CD4-positive, alpha-beta T cell (primary cell): ENCODE results near the gene DGKB. TPM values are rescaled to one million over a fixed set of nuclear protein-coding genes. Genes with fewer than 3 reads are reported as not detected.

Source experiments
- ATAC-seq: fragments of 200-7000 bp; cut with Tn5 transposase; one replicate; pipeline ENCODE4 v1.10.0; 2022; ENCODE audit warnings: mild to moderate bottlenecking; ENCODE audit not compliant: poor library complexity
- CTCF ChIA-PET: fragments of 350-600 bp; sonication (Branson Sonifier 250); formaldehyde crosslinking; loops from one replicate; lab custom pipeline; 2021; ENCODE audit warnings: antibody characterized with exemption, inconsistent platforms; lab: Charles Lee
- POLR2A ChIA-PET: fragments of 350-600 bp; sonication (Branson Sonifier 250); formaldehyde crosslinking; loops from one replicate; lab custom pipeline; 2021; ENCODE audit warnings: antibody characterized with exemption, inconsistent platforms; lab: Charles Lee
- DNase-seq, 14 experiments: peaks; one replicate each; pipeline ENCODE4 v3.0.0-alpha.2; 2013 to 2020; ENCODE audit warnings: mixed read lengths in 2 of 14
- H3K27ac ChIP-seq, 2 donors: one replicate each; pipeline versions ENCODE4 v1.5.1 to v1.7.0; 2013; ENCODE audit warnings: low read length in 2 of 2, low read depth in 1 of 2, mild to moderate bottlenecking in 1 of 2
- H3K27me3 ChIP-seq, 2 experiments: 1 replicate in 1 of 2; 2 replicates in 1 of 2; pipeline versions ENCODE4 v1.6.1 to v1.7.0; 2013; ENCODE audit warnings: low read length in 2 of 2, control low read depth in 1 of 2, mild to moderate bottlenecking in 1 of 2, moderate library complexity in 1 of 2; ENCODE audit not compliant: insufficient read depth in 2 of 2, control insufficient read depth in 1 of 2
- H3K36me3 ChIP-seq: one replicate; pipeline ENCODE4 v1.6.1; 2013; ENCODE audit warnings: low read length, control low read depth; ENCODE audit not compliant: insufficient read depth
- H3K4me1 ChIP-seq: one replicate; pipeline ENCODE4 v1.6.1; 2013; ENCODE audit warnings: low read length, control low read depth; ENCODE audit not compliant: insufficient read depth
- H3K4me3 ChIP-seq: one replicate; pipeline ENCODE4 v1.5.1; 2013; ENCODE audit warnings: mild to moderate bottlenecking, low read length, moderate library complexity
- H3K9me3 ChIP-seq, 2 experiments: 1 replicate in 1 of 2; 2 replicates in 1 of 2; pipeline versions ENCODE4 v1.6.1 to v1.7.0; 2013; ENCODE audit warnings: low read length in 2 of 2, mild to moderate bottlenecking in 2 of 2, control low read depth in 1 of 2, moderate library complexity in 1 of 2; ENCODE audit not compliant: control insufficient read depth in 1 of 2, insufficient read depth in 1 of 2
- H3K27ac Mint-ChIP-seq: one replicate; pipeline ENCODE4 v1.8.0; 2020; ENCODE audit warnings: mixed read lengths
- H3K27me3 Mint-ChIP-seq: one replicate; pipeline ENCODE4 v1.8.0; 2021; ENCODE audit warnings: mixed read lengths
- H3K36me3 Mint-ChIP-seq: one replicate; pipeline ENCODE4 v1.8.0; 2021; ENCODE audit warnings: low read depth, mixed read lengths
- H3K4me1 Mint-ChIP-seq: one replicate; pipeline ENCODE4 v1.8.0; 2021; ENCODE audit warnings: low read depth, mixed read lengths
- H3K4me3 Mint-ChIP-seq: one replicate; pipeline ENCODE4 v1.8.0; 2020; ENCODE audit warnings: mild to moderate bottlenecking, mixed read lengths
- H3K9me3 Mint-ChIP-seq: one replicate; pipeline ENCODE4 v1.8.0; 2020; ENCODE audit warnings: mixed read lengths
- intact Hi-C, 2 experiments: fragments of 100-400 bp; cut with DNase I in 1 of 2; cut with micrococcal nuclease in 1 of 2; formaldehyde crosslinking; loops; one replicate each; pipeline versions ENCODE4 v1.15.1 to v1.9.0; 2023 to 2025; cut with DNase I, micrococcal nuclease
- total RNA-seq, 174 experiments: library from RNA in 2 of 174; stranded (reverse) in 2 of 174; gene quantifications; one replicate each; pipeline ENCODE4 v1.2.3 and lab custom pipeline; 2021 to 2026
- TF ChIP-seq, protein P1 (sequence below): fragments of 200-600 bp; IDR thresholded peaks from one replicate; pipeline ENCODE4 v1.8.0; 2022; ENCODE audit warnings: antibody characterized with exemption, mild to moderate bottlenecking

The DGKB gene
- total RNA-seq, 2 experiments from 2014 or later: not detected

DNA sequence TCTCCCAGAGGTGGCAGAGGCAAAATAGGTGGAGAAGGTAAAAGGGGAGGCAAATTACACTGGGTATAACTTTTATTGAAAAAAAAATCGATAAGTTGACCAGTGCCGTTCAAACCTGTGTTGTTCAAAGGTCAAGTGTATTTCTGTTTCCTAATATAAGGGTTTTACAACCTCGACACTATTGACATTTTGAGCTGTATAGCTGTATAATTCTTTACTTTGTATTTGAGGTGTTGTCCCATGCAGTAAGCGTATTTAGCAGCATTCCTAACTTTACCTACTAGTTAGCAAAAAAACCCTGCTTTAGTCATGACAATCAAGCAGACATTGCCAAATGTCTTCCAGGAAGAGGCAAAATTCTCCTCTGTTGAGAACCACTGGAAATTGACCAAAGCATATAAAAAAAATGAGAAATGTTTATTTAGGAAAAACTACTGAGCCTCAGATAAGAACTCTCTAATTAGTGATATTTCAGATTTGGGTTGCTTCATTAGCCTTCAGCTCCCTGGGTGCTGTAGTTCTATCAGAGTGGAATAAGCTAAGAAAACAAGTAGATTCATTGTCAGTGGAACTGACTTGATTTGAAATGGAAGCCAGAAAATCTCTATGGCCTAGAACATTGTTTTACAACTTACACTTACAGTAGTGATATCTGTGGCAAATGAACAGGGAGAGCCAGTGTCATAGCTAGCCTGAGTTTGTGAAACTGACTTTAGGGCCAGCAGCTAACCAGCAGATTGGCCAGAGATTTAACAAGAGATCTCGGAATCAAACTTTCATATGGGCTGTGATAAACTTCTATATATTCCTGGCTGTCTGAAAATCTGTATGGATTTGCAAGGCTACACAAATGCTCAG, 331.6 kb downstream of the DGKB start:
- H3K9me3 Mint-ChIP-seq: no peaks in the 10 kb centered on the region
- no peaks in the 10 kb centered on the region for H3K9me3 ChIP-seq
- TF ChIP-seq, protein P1, sequence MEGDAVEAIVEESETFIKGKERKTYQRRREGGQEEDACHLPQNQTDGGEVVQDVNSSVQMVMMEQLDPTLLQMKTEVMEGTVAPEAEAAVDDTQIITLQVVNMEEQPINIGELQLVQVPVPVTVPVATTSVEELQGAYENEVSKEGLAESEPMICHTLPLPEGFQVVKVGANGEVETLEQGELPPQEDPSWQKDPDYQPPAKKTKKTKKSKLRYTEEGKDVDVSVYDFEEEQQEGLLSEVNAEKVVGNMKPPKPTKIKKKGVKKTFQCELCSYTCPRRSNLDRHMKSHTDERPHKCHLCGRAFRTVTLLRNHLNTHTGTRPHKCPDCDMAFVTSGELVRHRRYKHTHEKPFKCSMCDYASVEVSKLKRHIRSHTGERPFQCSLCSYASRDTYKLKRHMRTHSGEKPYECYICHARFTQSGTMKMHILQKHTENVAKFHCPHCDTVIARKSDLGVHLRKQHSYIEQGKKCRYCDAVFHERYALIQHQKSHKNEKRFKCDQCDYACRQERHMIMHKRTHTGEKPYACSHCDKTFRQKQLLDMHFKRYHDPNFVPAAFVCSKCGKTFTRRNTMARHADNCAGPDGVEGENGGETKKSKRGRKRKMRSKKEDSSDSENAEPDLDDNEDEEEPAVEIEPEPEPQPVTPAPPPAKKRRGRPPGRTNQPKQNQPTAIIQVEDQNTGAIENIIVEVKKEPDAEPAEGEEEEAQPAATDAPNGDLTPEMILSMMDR: no peak
- H3K36me3 ChIP-seq: no peaks in the 10 kb centered on the region
- H3K4me3 Mint-ChIP-seq: no peak overlapping the region
- no peak overlapping the region for H3K4me3 ChIP-seq
- H3K36me3 Mint-ChIP-seq: no peaks in the 10 kb centered on the region
- H3K27me3 Mint-ChIP-seq: no peaks in the 10 kb centered on the region
- H3K4me1 ChIP-seq: no peaks in the 10 kb centered on the region
- no peaks in the 10 kb centered on the region for H3K27me3 ChIP-seq
- ATAC-seq: no peak
- ChIA-PET CTCF (no interaction called here), POLR2A (no interaction called here)
- no peaks in the 10 kb centered on the region for H3K4me1 Mint-ChIP-seq
- no peak overlapping the region for H3K27ac ChIP-seq
- intact Hi-C loops: no loop called here
- DNase-seq: no peak
- H3K27ac Mint-ChIP-seq: no peak overlapping the region

DNA sequence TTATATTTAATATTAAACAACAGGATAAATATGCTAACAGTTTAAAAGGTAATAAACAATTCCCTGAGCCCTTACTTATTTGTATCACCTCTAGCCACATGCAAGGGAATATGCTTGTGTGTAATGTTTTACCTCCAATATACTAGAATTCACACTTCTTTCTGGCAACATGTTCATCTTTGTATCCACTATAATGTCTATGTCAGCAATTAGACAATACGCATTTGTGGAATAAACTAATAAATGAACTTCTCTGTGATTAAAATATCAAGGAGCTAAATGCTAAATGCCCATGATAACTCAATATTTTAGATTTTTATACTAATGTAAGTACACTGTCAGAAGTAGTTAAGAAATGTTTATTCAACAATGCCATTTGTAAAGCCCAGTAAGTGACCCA, 350.5 kb downstream of the DGKB start:
- ChIA-PET CTCF (no interaction called here), POLR2A (no interaction called here)
- DNase-seq: no peak
- H3K9me3 Mint-ChIP-seq: peaks cover 5% of the 10 kb centered on the region
- Histone ChIP-seq H3K4me3 (no peak overlapping the region), H3K4me1 (no peaks in the 10 kb centered on the region), H3K36me3 (no peaks in the 10 kb centered on the region), H3K27me3 (no peaks in the 10 kb centered on the region), H3K27ac (no peak overlapping the region), H3K9me3 (no peaks in the 10 kb centered on the region)
- H3K27me3 Mint-ChIP-seq: no peaks in the 10 kb centered on the region
- no peak overlapping the region for H3K4me3 Mint-ChIP-seq
- intact Hi-C loops: no loop called here
- ATAC-seq: no peak
- H3K36me3 Mint-ChIP-seq: no peaks in the 10 kb centered on the region
- no peaks in the 10 kb centered on the region for H3K4me1 Mint-ChIP-seq
- TF ChIP-seq, protein P1: no peak
- no peak overlapping the region for H3K27ac Mint-ChIP-seq

DNA sequence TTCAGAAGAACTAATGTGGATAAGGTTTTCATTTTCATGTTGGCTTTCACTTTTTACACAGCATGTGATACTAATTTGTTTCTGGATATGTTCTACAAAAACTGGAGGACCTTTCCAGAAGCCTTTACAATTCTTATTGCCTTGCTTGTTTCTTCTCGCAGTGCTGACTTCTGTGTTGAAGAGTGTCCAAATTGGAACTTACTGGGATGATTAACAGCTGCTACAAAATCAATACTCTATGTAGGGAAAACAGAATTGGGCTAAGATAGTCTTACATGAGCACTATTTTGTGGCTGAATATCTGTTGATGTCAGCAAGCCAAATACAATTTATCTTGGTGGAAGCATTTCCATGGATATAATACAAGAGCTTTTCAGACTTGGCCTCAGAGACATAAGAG, 351.2 kb downstream of the DGKB start:
- Mint-ChIP-seq H3K4me1 (no peaks in the 10 kb centered on the region), H3K9me3 (peaks cover 5% of the 10 kb centered on the region), H3K27me3 (no peaks in the 10 kb centered on the region), H3K36me3 (no peaks in the 10 kb centered on the region), H3K27ac (no peak overlapping the region), H3K4me3 (no peak overlapping the region)
- H3K9me3 ChIP-seq: no peaks in the 10 kb centered on the region
- H3K4me3 ChIP-seq: no peak overlapping the region
- ChIA-PET POLR2A (no interaction called here), CTCF (no interaction called here)
- intact Hi-C loops: no loop called here
- ATAC-seq: no peak
- TF ChIP-seq, protein P1: no peak
- no peak for DNase-seq
- H3K27ac ChIP-seq: no peak overlapping the region
- H3K4me1 ChIP-seq: no peaks in the 10 kb centered on the region
- H3K27me3 ChIP-seq: no peaks in the 10 kb centered on the region
- no peaks in the 10 kb centered on the region for H3K36me3 ChIP-seq
